K562 (cell line): ENCODE results near the gene AP3S2.

Experiments
- ATF2 ChIP-seq: sonication (generic); formaldehyde crosslinking; IDR thresholded peaks from 2 replicates; pipeline ENCODE4 v1.8.1; 2022; ENCODE audit warnings: missing genetic modification reagents
- CTCF ChIP-seq, 3 experiments: IDR thresholded peaks in 2 of 3; conservative IDR thresholded peaks in 1 of 3; 2 replicates each; pipeline ENCODE4 v1.5.1; 2011 to 2012; ENCODE audit warnings: low read length in 3 of 3, mild to moderate bottlenecking in 3 of 3, control low read depth in 2 of 3, improper control_type of control experiment in 1 of 3, inconsistent platforms in 1 of 3, low read depth in 1 of 3, mixed read lengths in 1 of 3, moderate library complexity in 1 of 3; ENCODE audit not compliant: insufficient read depth in 2 of 3
- GATA2 ChIP-seq: sonication (generic); formaldehyde crosslinking; IDR thresholded peaks from 2 replicates; pipeline ENCODE4 v1.4.0; 2020; ENCODE audit warnings: mild to moderate bottlenecking, missing genetic modification reagents
- MAFK ChIP-seq: IDR thresholded peaks from 2 replicates; pipeline ENCODE4 v1.6.1; 2011; ENCODE audit warnings: low read length, improper control_type of control experiment
- SREBF2 ChIP-seq: sonication (generic); formaldehyde crosslinking; IDR thresholded peaks from 2 replicates; pipeline ENCODE4 v1.4.0; 2020; ENCODE audit warnings: mild to moderate bottlenecking, missing genetic modification reagents
- U2AF1 ChIP-seq: fragments of 200-400 bp; formaldehyde crosslinking; optimal IDR thresholded peaks from 2 replicates; pipeline ENCODE3; 2017; ENCODE audit warnings: mild to moderate bottlenecking, low read depth, low read length, moderate library complexity
- ZBTB34 ChIP-seq: fragments of 250-450 bp; sonication (Bioruptor Pico); IDR thresholded peaks from 2 replicates; pipeline ENCODE4 v1.8.0; 2021; ENCODE audit warnings: mild to moderate bottlenecking, moderate library complexity
- ZNF274 ChIP-seq: IDR thresholded peaks from 2 replicates; pipeline ENCODE4 v1.6.1; 2011; ENCODE audit warnings: low read depth, mild to moderate bottlenecking, low read length, moderate library complexity, borderline replicate concordance
- TF ChIP-seq, protein P1 (sequence below): sonication (generic); formaldehyde crosslinking; IDR thresholded peaks from 2 replicates; pipeline ENCODE4 v1.9.0; 2022; ENCODE audit warnings: mild to moderate bottlenecking, missing genetic modification reagents

GRCh38 chr15:89780601-89781000, 113.2 kb downstream of the AP3S2 start:
- TF ChIP-seq SREBF2 (no peak), ZBTB34 (CRISPR knock-in tag) (no peak), ATF2 (no peak), MAFK (peak; percentile 40), GATA2 (CRISPR knock-in tag) (no peak), U2AF1 (no peak), ZNF274 (no peak), CTCF (IDR thresholded peaks at IDR 0.05 in 2 of 3, conservative IDR thresholded peaks at IDR 0.05 in 1 of 3; ENCODE audit: insufficient read depth in 2 of 3, low read depth in 1 of 3, low read length in 3 of 3) (no peak)
- TF ChIP-seq, protein P1, sequence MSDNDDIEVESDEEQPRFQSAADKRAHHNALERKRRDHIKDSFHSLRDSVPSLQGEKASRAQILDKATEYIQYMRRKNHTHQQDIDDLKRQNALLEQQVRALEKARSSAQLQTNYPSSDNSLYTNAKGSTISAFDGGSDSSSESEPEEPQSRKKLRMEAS (CRISPR knock-in tag): no peak
